Putamen (tissue), 1 donor: ENCODE results near the gene MYH13.

Experiments used
- DNase-seq: peaks from one replicate; pipeline ENCODE4 v3.0.0-alpha.2; 2016; ENCODE audit warnings: low spot score

MYH13 gene

GRCh38 chr17:10372906-10373305 lies at the start of gene MYH13:
TSS of gene MYH13 (minus strand) at chr17:10373006. CDS start at chr17:10364530, 8,476 bp downstream.
- no peak for DNase-seq

GRCh38 chr17:10421900-10422542 lies 49.2 kb upstream of the MYH13 start, which contains the start of gene MYH8:
TSS of gene MYH8 (minus strand) at chr17:10421950. CDS start at chr17:10420227, 1,723 bp downstream.
- no peak for DNase-seq

- no peak for DNase-seq
Observed at GRCh38 chr17:10421211-10421610, 48.4 kb upstream of the MYH13 start.

- DNase-seq, result no peak
Observed at GRCh38 chr17:10420811-10421210, 48.0 kb upstream of the MYH13 start.

GRCh38 chr17:10417431-10417830 lies 44.6 kb upstream of the MYH13 start:
- DNase-seq, result no peak

GRCh38 chr17:10415161-10415560 lies 42.4 kb upstream of the MYH13 start:
- no peak for DNase-seq

GRCh38 chr17:10403589-10403988 lies 30.8 kb upstream of the MYH13 start:
- DNase-seq, result no peak

GRCh38 chr17:10398352-10398751 lies 25.5 kb upstream of the MYH13 start:
- no peak for DNase-seq

- DNase-seq, result no peak
Observed at GRCh38 chr17:10396524-10397163, 23.8 kb upstream of the MYH13 start.

GRCh38 chr17:10394201-10394887 lies 21.5 kb upstream of the MYH13 start:
- DNase-seq, result no peak

GRCh38 chr17:10392880-10393279 lies 20.1 kb upstream of the MYH13 start:
- DNase-seq, result no peak

- DNase-seq, result no peak
Observed at GRCh38 chr17:10385871-10386270, 13.1 kb upstream of the MYH13 start.

GRCh38 chr17:10384175-10384574 lies 11.4 kb upstream of the MYH13 start:
- DNase-seq, result no peak

GRCh38 chr17:10380631-10381408 lies 8.0 kb upstream of the MYH13 start:
- DNase-seq, result no peak

- DNase-seq, result no peak
Observed at GRCh38 chr17:10370016-10370608, 2.7 kb downstream of the MYH13 start.

- DNase-seq, result no peak
Observed at GRCh38 chr17:10369239-10369638, 3.6 kb downstream of the MYH13 start.

- DNase-seq, result no peak
Observed at GRCh38 chr17:10368561-10368960, 4.2 kb downstream of the MYH13 start.

GRCh38 chr17:10360578-10360977 lies 12.2 kb downstream of the MYH13 start:
- no peak for DNase-seq

- no peak for DNase-seq
Observed at GRCh38 chr17:10357768-10358167, 15.0 kb downstream of the MYH13 start.

GRCh38 chr17:10354651-10355050 lies 18.2 kb downstream of the MYH13 start:
- no peak for DNase-seq

GRCh38 chr17:10352893-10353292 lies 19.9 kb downstream of the MYH13 start:
- no peak for DNase-seq

GRCh38 chr17:10349403-10349802 lies 23.4 kb downstream of the MYH13 start:
- DNase-seq, result no peak
